ENCODE results near the gene IL1F10. TPM values are rescaled to one million over a fixed set of nuclear protein-coding genes. Genes with fewer than 3 reads are reported as not detected.

IL1F10 gene
- total and polyA plus RNA-seq, 9 donors: not detected

GRCh38 chr2:113025737-113026136 is 42.0 kb upstream of the IL1F10 start:
- WGBS, 3 donors: 48 to 56% (median 52%) methylated on average over 2 of the region's 2 CpGs
- no peaks in the 10 kb centered on the region for H3K9me3 ChIP-seq
- intact Hi-C loops (cut with DNase I): no loop called here
- no peaks in the 10 kb centered on the region for H3K27me3 ChIP-seq
- DNase-seq: no peak
- no peak for TF ChIP-seq EP300 (IDR thresholded peaks at IDR 0.05)
- no peak for TF ChIP-seq POLR2A (IDR thresholded peaks at IDR 0.05)
- no peak for TF ChIP-seq CTCF (IDR thresholded peaks at IDR 0.05)
- H3K36me3 ChIP-seq: no peaks in the 10 kb centered on the region
- no peaks in the 10 kb centered on the region for H3K4me1 ChIP-seq (ENCODE audit: insufficient read depth)
- no peak overlapping the region for H3K4me3 ChIP-seq
- H3K27ac ChIP-seq: no peak overlapping the region

GRCh38 chr2:113027691-113028090 is 40.1 kb upstream of the IL1F10 start:
- intact Hi-C loops (cut with DNase I): no loop called here
- no peak for DNase-seq
- Histone ChIP-seq H3K4me3 (no peak overlapping the region), H3K27ac (no peak overlapping the region), H3K27me3 (no peaks in the 10 kb centered on the region), H3K4me1 (ENCODE audit: insufficient read depth) (no peaks in the 10 kb centered on the region), H3K9me3 (no peaks in the 10 kb centered on the region), H3K36me3 (no peaks in the 10 kb centered on the region)
- TF ChIP-seq EP300 (IDR thresholded peaks at IDR 0.05) (no peak), POLR2A (IDR thresholded peaks at IDR 0.05) (no peak), CTCF (IDR thresholded peaks at IDR 0.05) (no peak)
- WGBS, 3 donors: 65 to 73% (median 69%) methylated on average over 2 of the region's 2 CpGs

- no peaks in the 10 kb centered on the region for H3K4me1 ChIP-seq (ENCODE audit: insufficient read depth)
- no peak overlapping the region for H3K4me3 ChIP-seq
- TF ChIP-seq CTCF (IDR thresholded peaks at IDR 0.05) (no peak), POLR2A (IDR thresholded peaks at IDR 0.05) (no peak), EP300 (IDR thresholded peaks at IDR 0.05) (no peak)
- H3K36me3 ChIP-seq: no peaks in the 10 kb centered on the region
- no peaks in the 10 kb centered on the region for H3K9me3 ChIP-seq
- DNase-seq: no peak
- WGBS, 3 donors: 3 to 14% (median 5%) methylated on average over 1 of the region's 1 CpG
- no peaks in the 10 kb centered on the region for H3K27me3 ChIP-seq
- H3K27ac ChIP-seq: no peak overlapping the region
- intact Hi-C loops (cut with DNase I): no loop called here
Observed at GRCh38 chr2:113028112-113028511, 39.7 kb upstream of the IL1F10 start.

- 92 to 95% (median 94%) methylated on average over 1 of the region's 1 CpG for WGBS, 3 donors
- no peak for DNase-seq
- intact Hi-C loops (cut with DNase I): no loop called here
- no peak for TF ChIP-seq EP300 (IDR thresholded peaks at IDR 0.05)
- no peak for TF ChIP-seq CTCF (IDR thresholded peaks at IDR 0.05)
- no peak for TF ChIP-seq POLR2A (IDR thresholded peaks at IDR 0.05)
- no peaks in the 10 kb centered on the region for H3K36me3 ChIP-seq
- H3K27ac ChIP-seq: no peak overlapping the region
- H3K9me3 ChIP-seq: no peaks in the 10 kb centered on the region
- no peaks in the 10 kb centered on the region for H3K4me1 ChIP-seq (ENCODE audit: insufficient read depth)
- H3K27me3 ChIP-seq: no peaks in the 10 kb centered on the region
- H3K4me3 ChIP-seq: no peak overlapping the region
Observed at GRCh38 chr2:113032737-113033136, 35.0 kb upstream of the IL1F10 start.

GRCh38 chr2:113034016-113034415 is 33.8 kb upstream of the IL1F10 start:
- Histone ChIP-seq H3K27ac (no peak overlapping the region), H3K4me3 (no peak overlapping the region), H3K4me1 (ENCODE audit: insufficient read depth) (no peaks in the 10 kb centered on the region), H3K9me3 (no peaks in the 10 kb centered on the region), H3K27me3 (no peaks in the 10 kb centered on the region), H3K36me3 (no peaks in the 10 kb centered on the region)
- intact Hi-C loops (cut with DNase I): no loop called here
- TF ChIP-seq CTCF (IDR thresholded peaks at IDR 0.05): no peak
- no peak for TF ChIP-seq POLR2A (IDR thresholded peaks at IDR 0.05)
- TF ChIP-seq EP300 (IDR thresholded peaks at IDR 0.05): no peak
- 64 to 69% (median 66%) methylated on average over 3 of the region's 3 CpGs for WGBS, 3 donors
- no peak for DNase-seq

Measured in ovary (tissue), 9 donors.